Suppressor macrophage treated with lipopolysaccharide for 4 hours (primary cell): ENCODE results near the gene ADGRL1.

Source experiments
- DNase-seq: peaks from one replicate; pipeline ENCODE4 v3.0.0-alpha.2; 2020

The ADGRL1 gene

GRCh38 chr19:14135985-14136508, 69.9 kb downstream of the ADGRL1 start:
- no peak for DNase-seq

- DNase-seq = no peak
Observed at GRCh38 chr19:14135355-14135754, 70.6 kb downstream of the ADGRL1 start.

GRCh38 chr19:14127929-14128509, 78.0 kb downstream of the ADGRL1 start:
- peak; percentile 85 for DNase-seq

- peak; percentile 74 for DNase-seq
Observed at GRCh38 chr19:14127176-14127575, 78.8 kb downstream of the ADGRL1 start.

- DNase-seq = no peak
Observed at GRCh38 chr19:14122924-14123323, 83.0 kb downstream of the ADGRL1 start.

- no peak for DNase-seq
Observed at GRCh38 chr19:14120497-14120780, 85.5 kb downstream of the ADGRL1 start.

GRCh38 chr19:14119644-14120496, 86.1 kb downstream of the ADGRL1 start:
- DNase-seq = no peak

- DNase-seq = no peak
Observed at GRCh38 chr19:14119146-14119545, 86.8 kb downstream of the ADGRL1 start.

GRCh38 chr19:14118165-14119051, 87.6 kb downstream of the ADGRL1 start:
- DNase-seq = peak; percentile 97

GRCh38 chr19:14117668-14118164, 88.3 kb downstream of the ADGRL1 start, which contains the start of gene PRKACA:
PRKACA (minus strand) TSS chr19:14117762; CDS start chr19:14117547, 215 bp downstream.
- DNase-seq = peak; percentile 100

GRCh38 chr19:14116918-14117578, 88.9 kb downstream of the ADGRL1 start:
- no peak for DNase-seq

GRCh38 chr19:14116525-14116917, 89.4 kb downstream of the ADGRL1 start:
- no peak for DNase-seq

GRCh38 chr19:14115756-14116155, 90.2 kb downstream of the ADGRL1 start:
- no peak for DNase-seq

GRCh38 chr19:14114854-14115253, 91.1 kb downstream of the ADGRL1 start:
- peak; percentile 88 for DNase-seq

GRCh38 chr19:14114439-14114838, 91.5 kb downstream of the ADGRL1 start:
- no peak for DNase-seq

GRCh38 chr19:14113762-14114414, 92.1 kb downstream of the ADGRL1 start:
- peak; percentile 71 for DNase-seq

- DNase-seq = no peak
Observed at GRCh38 chr19:14112809-14113385, 93.1 kb downstream of the ADGRL1 start.

GRCh38 chr19:14112051-14112808, 93.7 kb downstream of the ADGRL1 start:
- DNase-seq = peak; percentile 46

- DNase-seq = no peak
Observed at GRCh38 chr19:14111486-14111885, 94.5 kb downstream of the ADGRL1 start.

- DNase-seq = no peak
Observed at GRCh38 chr19:14110650-14111049, 95.3 kb downstream of the ADGRL1 start.
